GM19452 (cell line): ENCODE results near the gene JMY.
"Not testable (repeated sequence)": the region's sequence is repeated elsewhere in the genome, so short reads cannot be mapped to it uniquely, and the experiment has no call there.

Experiments used
- ATAC-seq: cut with Tn5 transposase; IDR thresholded peaks from one replicate; pipeline ENCODE4 v1.9.1; 2021; ENCODE audit not compliant: unreplicated experiment

The JMY gene

DNA sequence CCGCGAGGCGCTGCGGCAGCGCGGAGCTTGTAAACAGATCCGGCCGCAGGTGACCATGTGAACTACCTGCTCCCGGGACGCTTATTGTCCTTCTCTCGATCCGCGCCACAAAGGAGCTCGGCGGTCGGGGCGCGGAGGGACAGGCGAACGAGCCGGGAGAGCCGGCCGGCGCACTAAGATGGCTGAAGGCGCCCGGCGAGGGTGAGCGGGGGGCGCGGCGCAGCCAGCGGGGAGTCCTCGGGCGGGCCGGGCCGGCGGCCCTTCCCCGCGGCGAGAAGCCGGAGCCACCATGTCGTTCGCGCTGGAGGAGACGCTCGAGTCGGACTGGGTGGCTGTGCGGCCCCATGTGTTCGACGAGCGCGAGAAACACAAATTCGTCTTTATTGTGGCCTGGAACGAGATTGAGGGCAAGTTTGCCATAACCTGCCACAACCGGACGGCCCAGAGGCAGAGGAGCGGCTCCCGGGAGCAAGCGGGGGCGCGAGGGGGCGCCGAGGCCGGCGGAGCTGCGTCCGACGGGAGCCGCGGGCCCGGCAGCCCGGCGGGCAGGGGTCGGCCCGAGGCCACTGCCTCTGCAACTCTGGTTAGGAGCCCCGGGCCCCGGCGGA is 535 bp downstream of the JMY start:
- peak; percentile 25 for ATAC-seq

DNA sequence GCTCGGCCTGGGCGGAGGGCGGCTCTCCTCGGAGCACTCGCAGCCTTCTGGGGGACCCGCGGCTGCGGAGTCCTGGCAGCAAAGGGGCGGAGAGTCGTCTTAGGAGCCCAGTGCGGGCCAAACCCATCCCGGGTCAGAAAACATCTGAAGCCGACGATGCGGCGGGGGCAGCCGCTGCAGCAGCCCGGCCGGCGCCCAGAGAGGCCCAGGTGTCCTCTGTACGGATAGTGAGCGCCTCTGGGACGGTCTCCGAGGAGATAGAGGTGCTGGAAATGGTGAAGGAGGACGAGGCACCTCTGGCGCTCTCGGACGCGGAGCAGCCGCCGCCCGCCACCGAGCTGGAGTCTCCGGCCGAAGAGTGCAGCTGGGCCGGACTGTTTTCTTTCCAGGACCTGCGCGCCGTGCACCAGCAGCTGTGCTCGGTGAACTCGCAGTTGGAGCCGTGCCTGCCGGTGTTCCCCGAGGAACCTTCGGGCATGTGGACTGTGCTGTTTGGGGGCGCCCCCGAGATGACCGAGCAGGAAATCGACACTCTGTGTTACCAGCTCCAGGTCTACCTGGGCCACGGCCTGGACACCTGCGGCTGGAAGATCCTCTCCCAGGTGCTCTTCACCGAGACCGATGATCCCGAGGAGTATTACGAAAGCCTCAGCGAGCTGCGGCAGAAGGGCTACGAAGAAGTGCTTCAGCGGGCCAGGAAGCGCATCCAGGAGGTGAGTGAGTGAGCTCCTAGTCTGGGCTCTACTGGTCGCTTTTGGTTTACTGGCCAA is 1.2 kb downstream of the JMY start:
- ATAC-seq, result peak; percentile 21

DNA sequence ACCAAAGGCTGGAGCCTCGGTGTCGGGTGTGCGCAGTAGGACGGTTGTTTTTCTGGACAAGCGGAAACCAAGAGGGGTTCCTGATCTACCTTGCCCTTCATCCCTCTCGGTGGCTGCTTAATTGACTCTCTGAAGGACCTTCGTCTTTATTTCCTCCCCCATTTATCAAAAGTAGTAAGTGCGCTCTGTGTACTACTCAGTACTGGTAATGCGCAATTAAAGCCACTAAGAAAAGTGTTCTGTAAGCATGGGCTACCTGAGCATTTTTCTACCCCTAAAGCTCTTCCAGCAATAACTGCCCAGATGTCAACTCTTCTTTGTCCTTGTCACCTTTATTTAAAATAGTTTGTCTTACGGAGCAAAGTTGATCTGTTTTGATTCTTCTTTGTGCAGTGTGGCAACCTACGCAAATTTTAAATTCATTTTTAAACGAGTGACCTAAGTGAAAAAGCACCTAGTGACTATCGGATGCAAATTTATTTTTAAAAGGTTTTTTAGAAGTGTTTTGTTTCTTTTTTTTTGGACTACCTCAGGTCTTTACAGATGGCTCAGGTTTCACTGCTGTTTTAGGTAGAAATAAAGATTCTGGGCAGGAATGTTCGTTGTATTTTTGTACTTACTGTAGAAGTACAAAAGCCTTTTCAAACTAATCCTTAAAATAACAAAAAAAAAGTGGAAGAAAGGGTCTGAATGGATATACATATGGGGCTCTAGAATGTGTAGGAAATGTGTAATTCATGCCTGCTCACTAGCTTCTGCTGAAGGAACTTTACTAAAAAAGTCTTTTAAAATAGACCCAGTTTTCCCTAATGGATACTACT is 2.0 kb downstream of the JMY start:
- ATAC-seq, result no peak

DNA sequence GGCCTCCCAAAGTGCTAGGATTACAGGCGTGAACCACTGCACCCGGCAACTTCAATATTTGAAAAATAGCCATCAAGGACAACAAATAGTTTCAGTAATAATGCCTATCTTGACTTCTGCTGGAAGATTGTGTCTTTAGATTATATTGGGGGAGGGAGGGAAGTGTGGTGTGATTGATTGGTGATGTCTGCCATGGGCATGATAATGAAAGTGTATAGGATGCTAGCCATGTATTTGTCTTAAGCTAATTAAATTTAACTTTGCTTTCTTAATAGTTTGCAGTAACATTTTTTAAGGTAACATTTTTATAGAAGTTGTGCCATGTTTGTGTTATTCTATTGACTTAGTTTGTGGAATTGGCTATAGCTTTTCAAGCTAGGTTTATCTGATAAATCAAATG is 4.6 kb downstream of the JMY start:
- no peak for ATAC-seq

DNA sequence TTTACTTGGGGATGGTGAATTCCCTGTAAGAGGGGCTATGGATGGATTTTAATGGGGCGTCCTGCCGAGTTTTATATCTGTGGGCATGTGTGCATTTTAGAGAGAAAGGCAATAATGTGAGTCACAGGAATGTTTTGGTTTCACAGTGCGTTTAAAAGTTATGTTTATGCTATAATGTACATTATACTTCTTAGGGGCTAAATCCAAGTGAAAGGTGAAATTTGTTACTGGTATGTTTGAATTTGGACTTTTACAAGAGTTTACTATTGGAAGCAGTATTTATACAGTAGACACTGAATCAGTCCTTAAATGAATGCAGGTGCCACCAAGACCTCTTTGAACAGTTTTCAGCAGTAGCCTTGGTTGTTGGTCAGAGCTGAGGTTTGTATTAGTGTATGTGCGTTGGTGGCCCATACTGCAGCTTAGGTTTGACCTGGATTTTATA is 5.6 kb downstream of the JMY start:
- ATAC-seq, result no peak

DNA sequence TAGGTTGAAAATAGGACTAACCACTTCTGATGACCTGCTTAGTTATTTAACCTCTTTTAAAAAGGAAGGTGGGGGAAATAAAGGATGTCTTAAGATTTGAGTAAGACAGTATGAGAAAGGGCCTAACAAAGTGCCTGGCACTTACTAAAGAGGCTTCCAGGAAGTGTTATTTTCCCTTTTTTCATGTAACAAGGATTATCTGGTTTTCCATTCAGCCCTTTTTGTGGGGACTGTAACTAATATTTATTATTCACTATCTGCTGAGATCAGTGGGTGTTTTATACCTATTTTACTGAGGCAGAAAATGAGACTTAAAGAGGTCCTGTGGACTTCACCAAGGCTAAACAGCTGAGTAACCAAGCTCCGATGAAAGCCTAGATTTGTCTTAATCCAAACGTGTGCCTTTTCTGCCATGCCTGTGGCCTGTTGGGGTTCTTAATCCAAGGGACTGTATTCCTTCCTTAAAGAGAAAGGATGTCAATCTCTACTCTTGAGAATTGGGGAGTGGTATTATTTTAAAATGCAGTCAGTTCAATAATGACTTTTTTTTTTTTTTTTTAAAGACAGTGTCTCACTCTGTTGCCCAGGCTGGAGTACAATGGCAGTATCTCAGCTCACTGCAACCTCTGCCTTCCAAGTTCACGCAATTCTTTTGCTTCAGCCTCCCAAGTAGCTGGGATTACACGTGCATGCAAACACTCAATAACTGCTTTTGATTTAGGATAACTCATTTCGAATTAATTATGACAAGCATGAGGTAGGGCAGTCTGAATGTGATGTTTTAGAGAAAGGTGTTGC is 6.5 kb downstream of the JMY start:
- ATAC-seq, result no peak

DNA sequence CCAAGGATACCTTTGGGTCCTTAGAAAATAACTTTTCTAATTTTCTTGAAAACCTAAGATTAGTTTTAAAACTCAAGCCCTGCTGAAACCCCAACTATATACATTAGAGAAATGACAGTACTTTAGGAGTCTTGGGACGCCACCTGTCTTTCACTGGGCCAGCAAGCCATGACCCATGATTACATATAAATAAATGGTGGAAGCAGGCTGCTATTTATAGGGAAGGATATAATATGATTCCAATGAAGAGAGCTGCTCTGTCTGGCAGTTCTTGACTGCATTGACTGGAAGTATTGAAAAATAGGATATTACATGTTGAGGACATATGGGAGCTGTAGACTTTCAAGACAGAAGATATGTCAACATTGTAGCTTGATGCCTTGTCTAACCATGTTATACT is 7.3 kb downstream of the JMY start:
- ATAC-seq, result no peak

DNA sequence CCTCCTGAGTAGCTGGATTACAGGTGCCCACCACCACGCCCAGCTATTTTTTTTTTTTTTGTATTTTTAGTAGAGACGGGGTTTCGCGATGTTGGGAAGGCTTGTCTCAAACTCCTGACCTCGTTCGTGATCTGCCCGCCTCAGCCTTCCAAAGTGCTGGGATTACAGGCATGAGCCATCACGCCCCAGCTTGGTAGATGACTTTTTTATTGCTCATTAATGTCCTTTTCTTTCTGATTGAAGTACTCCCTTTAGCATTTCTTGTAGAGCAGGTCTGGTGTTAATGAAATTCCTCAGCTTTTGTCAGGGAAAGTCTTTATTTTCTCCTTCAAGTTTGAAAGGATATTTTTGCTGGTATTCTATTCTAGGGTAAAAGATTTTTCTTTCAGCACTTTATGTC is 18.1 kb downstream of the JMY start:
- not testable (repeated sequence) for ATAC-seq

DNA sequence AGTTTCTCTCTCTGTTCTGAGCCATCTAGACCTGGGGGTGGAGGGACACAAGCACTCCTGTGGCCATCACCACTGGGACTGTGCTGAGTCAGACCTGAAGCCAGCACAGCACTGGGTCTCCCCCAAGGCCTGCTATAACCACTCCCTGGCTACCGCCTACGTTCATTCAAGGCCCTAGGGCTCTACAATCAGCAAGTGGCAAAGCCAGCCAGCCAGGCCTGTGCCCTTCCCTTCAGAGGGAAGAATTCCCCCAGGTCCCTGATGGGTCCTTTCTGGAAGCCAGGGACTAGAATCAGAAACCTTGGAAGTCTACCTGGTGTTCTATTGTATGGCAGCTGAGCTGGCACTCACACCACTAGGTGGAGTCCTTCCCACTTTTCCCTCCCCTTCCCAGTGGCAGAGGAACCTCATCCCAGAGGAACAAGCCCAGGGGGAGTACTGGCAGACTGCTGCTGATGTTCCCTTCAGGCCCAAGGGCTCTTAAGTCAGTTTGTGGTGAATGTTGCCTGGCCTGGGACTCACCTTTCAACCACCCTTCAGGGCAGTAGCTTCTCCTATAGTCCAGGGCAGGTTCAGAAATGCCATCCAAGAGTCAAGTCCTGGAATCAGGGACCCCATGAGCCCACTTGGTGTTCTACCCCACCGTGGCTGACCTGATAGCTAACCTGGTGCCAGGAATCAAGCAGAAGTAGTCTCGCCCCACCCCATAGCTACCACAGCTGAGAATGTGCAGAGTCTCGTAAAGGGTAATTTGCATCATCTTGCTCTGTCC is 20.0 kb downstream of the JMY start:
- no peak for ATAC-seq

DNA sequence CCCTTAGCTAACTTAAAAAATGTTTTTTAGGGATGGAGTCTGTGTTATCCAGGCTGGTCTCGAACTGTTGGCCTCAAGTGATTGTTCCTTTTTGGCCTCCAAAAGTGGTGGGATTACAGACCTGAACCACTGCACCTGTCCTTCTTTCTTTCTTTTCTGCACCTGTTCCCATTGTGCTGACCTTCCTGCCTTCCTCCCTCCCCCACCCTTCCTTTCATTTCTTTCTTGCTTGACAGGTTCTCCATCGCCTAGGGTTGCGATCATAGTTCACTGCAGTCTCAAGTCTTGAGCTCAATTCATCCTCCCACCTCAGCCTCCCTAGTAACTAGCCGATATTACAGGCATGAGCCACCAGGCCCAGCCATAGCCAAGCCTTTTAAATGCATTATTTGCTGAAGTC is 20.6 kb downstream of the JMY start:
- no peak for ATAC-seq

DNA sequence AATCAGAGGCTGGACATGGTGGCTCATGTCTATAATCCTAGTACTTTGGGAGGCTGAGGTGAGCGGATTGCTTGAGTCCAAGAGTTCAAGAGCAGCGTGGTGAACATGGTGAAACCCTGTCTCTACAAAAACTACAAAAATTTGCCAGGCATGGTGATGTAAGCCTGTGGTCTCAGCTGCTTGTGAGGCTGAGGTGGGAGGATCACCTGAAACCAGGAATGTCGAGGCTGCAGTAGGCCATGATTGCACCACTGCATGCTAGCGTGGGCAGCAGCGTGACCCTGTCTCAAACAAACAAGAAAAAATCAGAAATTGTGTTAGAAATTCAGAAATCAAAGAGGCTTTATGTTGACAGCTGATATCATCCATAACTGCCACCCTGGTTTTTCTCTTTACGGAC is 21.4 kb downstream of the JMY start:
- no peak for ATAC-seq

DNA sequence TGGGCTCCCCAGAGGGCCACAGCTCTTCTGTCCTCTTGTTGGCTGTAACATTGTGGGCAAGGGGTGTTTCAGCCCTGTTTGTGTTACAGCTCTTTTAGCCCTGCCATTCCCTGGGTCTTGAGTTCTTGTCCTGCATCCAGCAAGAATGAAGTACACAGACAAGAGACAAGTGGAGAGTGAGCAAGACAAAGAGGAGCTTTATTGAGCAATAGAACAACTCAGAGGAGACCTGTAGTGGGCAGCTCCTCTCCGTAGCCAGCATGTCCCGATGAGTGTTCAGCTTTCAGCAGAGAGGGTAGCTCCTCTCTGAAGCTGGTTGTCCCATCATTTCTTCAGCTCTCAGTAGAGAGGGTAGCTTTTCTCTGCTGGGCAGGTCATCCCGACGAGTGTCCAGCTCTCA is 22.9 kb downstream of the JMY start:
- ATAC-seq, result no peak

DNA sequence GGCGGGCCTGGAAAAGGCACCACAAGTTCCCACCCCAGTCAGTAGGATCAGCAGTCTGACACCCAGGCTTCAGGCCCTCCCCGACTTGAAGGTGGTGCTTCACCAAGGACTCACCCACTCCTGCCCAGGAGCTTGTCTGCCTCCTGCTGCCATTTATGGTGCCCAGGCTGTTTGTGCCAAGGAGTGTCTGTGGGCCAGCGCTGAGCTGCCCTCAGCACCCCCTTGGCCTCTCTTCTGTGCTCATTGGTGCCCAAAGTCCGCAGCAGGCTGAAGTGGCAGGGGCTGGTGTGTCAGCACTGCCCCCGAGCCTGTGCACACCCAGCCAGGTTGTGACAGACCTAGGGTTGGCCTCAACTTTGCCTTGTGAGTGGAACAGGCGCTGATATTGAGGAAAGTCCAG is 23.5 kb downstream of the JMY start:
- no peak for ATAC-seq

DNA sequence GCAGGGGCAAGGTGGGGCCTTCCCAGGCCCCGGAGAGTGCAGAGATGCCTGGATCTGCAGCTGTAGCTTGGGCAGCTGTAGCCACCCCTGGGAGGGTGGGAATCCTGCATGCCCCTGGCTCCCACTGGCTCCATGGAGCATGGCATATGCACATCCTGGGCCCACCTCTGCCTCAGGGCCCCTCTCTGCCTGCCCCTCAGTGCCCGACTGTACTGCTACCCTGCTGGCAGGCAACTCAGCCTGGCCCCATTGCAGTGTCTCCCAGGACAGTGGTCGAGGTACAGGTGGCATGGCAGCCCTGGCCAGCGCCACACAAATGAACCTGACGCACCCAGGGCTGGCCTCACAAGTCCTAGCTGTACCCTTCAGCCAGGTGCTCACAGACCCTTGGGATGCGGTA is 23.9 kb downstream of the JMY start:
- ATAC-seq, result no peak

DNA sequence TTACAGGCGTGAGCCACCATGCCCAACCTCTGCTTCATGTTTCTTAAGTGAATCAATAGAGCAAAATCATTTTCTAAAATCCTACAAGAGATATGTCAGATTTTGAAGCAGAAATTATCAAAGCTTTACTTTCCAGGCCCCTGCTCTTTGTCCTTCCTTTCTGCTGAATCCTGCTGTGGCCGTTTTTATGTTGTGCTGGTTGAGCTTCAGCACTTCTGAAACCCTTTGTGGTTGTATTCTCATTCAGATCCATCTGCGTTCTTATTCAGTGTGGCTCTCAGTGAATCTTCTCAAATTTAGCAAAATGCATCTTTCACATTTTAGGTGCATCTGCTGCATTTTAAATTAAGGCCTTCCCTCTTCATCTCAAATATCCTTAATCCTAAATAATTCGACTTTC is 26.0 kb downstream of the JMY start:
- ATAC-seq, result no peak

DNA sequence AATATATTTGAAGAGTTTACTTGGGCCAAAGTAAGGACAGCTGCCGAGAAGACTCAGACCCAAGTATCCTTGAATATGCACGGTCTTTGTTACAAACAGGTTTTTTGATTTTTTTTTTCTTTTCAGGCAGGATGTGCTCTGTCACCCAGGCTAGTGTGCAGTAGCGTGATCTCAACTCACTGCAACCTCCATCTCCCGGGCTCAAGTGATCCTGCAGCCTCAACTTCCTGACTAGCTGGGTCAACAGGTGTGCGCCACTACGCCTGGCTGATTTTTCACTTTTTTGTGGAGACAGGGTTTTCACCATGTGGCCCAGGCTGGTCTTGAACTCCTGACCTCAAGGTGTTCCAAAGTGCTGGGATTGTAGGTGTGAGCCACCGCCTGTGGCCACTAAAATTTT is 27.4 kb downstream of the JMY start:
- ATAC-seq, result no peak

DNA sequence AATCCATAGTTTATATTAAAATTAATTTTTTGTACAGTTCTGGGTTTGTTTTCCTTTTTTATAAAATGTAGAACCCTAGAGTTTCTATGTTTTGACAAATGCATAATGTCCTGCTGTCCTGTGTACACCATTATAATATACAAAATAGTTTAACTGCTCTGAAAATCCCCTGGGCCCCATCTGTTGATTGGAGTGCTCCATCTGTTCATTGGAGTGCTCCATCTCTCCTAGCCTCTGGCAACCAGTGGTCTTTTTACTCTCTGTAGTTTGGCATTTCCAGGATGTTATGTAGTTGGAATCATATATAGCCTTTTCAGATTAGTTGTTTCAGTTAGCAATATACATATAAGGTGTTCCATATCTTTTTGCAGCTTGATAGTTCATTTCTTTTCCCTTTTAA is 31.2 kb downstream of the JMY start:
- no peak for ATAC-seq

DNA sequence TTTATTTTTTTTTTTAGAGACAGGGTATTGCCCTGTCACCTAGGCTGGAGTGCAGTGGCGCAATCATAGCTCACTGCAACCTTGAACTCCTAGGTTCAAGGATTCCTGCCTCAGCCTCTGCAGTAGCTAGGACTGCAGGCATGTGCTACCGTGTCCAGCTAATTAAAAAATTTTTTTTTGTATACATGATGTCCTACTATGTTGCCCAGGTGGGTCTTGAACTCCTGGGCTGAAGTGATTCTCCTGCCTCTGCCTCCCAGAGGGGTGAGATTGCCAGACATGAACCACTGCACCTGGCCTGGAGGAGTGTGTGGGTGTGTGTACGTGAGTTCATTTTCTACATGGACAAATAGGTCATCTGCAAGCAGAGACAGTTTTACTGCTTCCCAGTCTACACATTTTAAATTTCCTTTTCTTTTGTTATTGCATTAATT is 33.8 kb downstream of the JMY start:
- ATAC-seq, result no peak

DNA sequence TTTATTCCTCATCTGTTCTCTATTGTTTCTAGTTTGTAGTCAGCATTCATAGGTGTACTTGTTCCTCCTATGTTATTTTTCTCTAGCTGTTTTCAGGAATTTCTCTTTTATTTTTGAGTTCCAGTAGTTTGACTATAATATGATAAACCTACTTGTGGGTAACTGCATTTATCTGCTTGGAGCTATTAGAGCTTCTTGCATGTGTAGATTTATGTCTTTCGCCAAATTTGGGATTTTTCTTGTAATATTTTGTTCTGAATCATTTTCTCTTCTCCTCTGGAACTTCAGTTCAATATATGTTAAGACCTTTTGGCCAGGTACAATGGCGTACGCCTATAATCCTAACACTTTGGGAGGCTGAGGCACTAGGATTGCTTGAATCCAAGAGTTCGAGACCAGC is 37.4 kb downstream of the JMY start:
- ATAC-seq, result no peak

DNA sequence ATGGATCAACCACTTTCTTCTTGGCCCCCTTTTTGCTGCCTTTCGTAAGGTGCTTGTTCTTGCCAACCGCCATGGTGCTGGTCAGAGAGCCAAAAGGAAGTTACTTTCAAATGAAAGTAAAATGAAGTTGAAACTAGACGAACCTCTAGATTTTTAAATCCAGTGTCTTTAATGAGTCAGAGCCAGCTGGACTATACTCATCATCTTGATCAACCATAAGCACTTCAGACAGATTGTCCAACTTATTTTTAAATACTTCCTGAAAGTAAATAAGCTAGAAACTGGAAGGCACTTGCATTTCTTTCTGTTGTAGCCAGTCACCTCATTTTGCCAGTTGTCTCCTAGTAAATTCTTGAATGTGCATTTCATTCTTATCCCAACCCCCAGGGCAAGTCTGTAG is 48.9 kb downstream of the JMY start:
- no peak for ATAC-seq
